WERI-Rb-1 (cell line): ENCODE results near the gene CES2.
"Not testable (repeated sequence)": the region's sequence is repeated elsewhere in the genome, so short reads cannot be mapped to it uniquely, and the experiment has no call there.

Source experiments
- DNase-seq: peaks from one replicate; pipeline ENCODE4 v3.0.0-alpha.2; 2020
- H3K27ac ChIP-seq: fragments of 250-450 bp; sonication (Bioruptor Pico); 2 replicates; pipeline ENCODE4 v1.5.1; 2020; ENCODE audit warnings: mild to moderate bottlenecking, moderate library complexity
- H3K27me3 ChIP-seq: fragments of 250-450 bp; sonication (Bioruptor Pico); 2 replicates; pipeline ENCODE4 v1.5.1; 2021; ENCODE audit warnings: mild to moderate bottlenecking, low read depth, moderate library complexity; ENCODE audit not compliant: insufficient read depth, severe bottlenecking
- H3K36me3 ChIP-seq: fragments of 250-450 bp; sonication (Bioruptor Pico); 2 replicates; pipeline ENCODE4 v1.5.1; 2020; ENCODE audit warnings: mild to moderate bottlenecking, moderate library complexity
- H3K4me3 ChIP-seq: 2 replicates; pipeline ENCODE4 v1.5.1; 2011; ENCODE audit warnings: low read depth, mild to moderate bottlenecking, control low read depth, low read length
- H3K9me3 ChIP-seq: fragments of 250-450 bp; sonication (Bioruptor Pico); 2 replicates; pipeline ENCODE4 v1.5.1; 2021; ENCODE audit warnings: mild to moderate bottlenecking, moderate library complexity; ENCODE audit not compliant: severe bottlenecking
- CTCF ChIP-seq: IDR thresholded peaks from 2 replicates; pipeline ENCODE4 v1.5.1; 2011; ENCODE audit warnings: low read depth, mild to moderate bottlenecking, control low read depth, inconsistent platforms, low read length

The CES2 gene

GRCh38 chr16:66932076-66932475 lies 3.2 kb upstream of the CES2 start:
- no peak for DNase-seq
- no peaks in the 10 kb centered on the region for H3K9me3 ChIP-seq
- H3K36me3 ChIP-seq, result peaks cover 17% of the 10 kb centered on the region
- H3K4me3 ChIP-seq, result no peak overlapping the region
- TF ChIP-seq CTCF, result no peak
- no peaks in the 10 kb centered on the region for H3K27me3 ChIP-seq
- no peak overlapping the region for H3K27ac ChIP-seq

- H3K4me3 ChIP-seq, result peak overlapping the region; percentile 79
- peak overlapping the region; percentile 91 for H3K27ac ChIP-seq
- DNase-seq, result no peak
- H3K27me3 ChIP-seq, result no peaks in the 10 kb centered on the region
- peaks cover 32% of the 10 kb centered on the region for H3K36me3 ChIP-seq
- TF ChIP-seq CTCF, result no peak
- no peaks in the 10 kb centered on the region for H3K9me3 ChIP-seq
These were observed 1.6 kb upstream of the CES2 start for GRCh38 chr16:66933776-66934137.

GRCh38 chr16:66934138-66934838 lies 1.0 kb upstream of the CES2 start, which contains the start of gene CIAO2B:
CIAO2B (minus strand) TSS chr16:66934402; CDS start chr16:66934364, 38 bp downstream.
- Histone ChIP-seq H3K27me3 (no peaks in the 10 kb centered on the region), H3K27ac (peak within 1 kb of the TSS; percentile 91), H3K9me3 (no peaks in the 10 kb centered on the region), H3K36me3 (peaks cover 37% of the 10 kb centered on the region), H3K4me3 (peak within 1 kb of the TSS; percentile 79)
- TF ChIP-seq CTCF, result no peak
- peak; percentile 87 for DNase-seq

- H3K36me3 ChIP-seq, result peaks cover 43% of the 10 kb centered on the region
- H3K4me3 ChIP-seq, result peak overlapping the region; percentile 79
- H3K9me3 ChIP-seq, DNase-seq, H3K27me3 ChIP-seq: not testable (repeated sequence)
- H3K27ac ChIP-seq, result peak overlapping the region; percentile 91
These were observed 440 bp upstream of the CES2 start for GRCh38 chr16:66934839-66935313.

GRCh38 chr16:66936462-66936861 lies 1.1 kb downstream of the CES2 start:
- H3K27me3 ChIP-seq, result no peaks in the 10 kb centered on the region
- no peak for DNase-seq
- TF ChIP-seq CTCF, result no peak
- no peaks in the 10 kb centered on the region for H3K9me3 ChIP-seq
- no peak overlapping the region for H3K27ac ChIP-seq
- H3K4me3 ChIP-seq, result no peak overlapping the region
- peaks cover 55% of the 10 kb centered on the region for H3K36me3 ChIP-seq

- no peak overlapping the region for H3K4me3 ChIP-seq
- H3K27me3 ChIP-seq, result no peaks in the 10 kb centered on the region
- H3K27ac ChIP-seq, result no peak overlapping the region
- peaks cover 55% of the 10 kb centered on the region for H3K36me3 ChIP-seq
- DNase-seq, result no peak
- no peaks in the 10 kb centered on the region for H3K9me3 ChIP-seq
- no peak for TF ChIP-seq CTCF
These were observed 1.7 kb downstream of the CES2 start for GRCh38 chr16:66936889-66937554.
